ENCODE data around the gene PPM1H. TPM values are rescaled to one million over a fixed set of nuclear protein-coding genes. Genes with fewer than 3 reads are reported as not detected.
"Not testable (repeated sequence)": the region's sequence is repeated elsewhere in the genome, so short reads cannot be mapped to it uniquely, and the experiment has no call there.

Gene PPM1H
- total RNA-seq, 2 experiments from 2014 or later = not detected

DNA sequence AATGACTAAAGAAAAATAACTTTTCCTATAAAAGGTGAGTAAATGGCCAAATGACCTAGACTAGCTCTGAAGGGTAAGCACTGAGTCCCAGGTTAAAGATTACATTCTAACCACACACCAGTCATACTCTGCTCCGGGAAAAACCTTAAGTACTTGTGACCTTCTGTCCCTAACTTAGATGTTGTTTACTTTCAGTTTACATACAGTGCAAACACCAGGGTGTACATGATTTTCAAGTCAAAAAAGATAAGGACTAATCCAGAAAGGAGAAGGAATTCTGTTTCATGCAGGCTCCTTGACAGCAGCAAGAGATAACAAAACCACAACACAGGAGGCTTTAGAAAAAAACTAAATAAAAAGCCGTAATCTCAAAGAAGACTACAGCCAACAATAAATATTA is 174.2 kb downstream of the PPM1H start:
- Mint-ChIP-seq H3K4me1 (ENCODE audit: low read depth) (no peaks in the 10 kb centered on the region), H3K27me3 (ENCODE audit: low read depth) (peaks cover 5% of the 10 kb centered on the region), H3K36me3 (ENCODE audit: low read depth) (no peaks in the 10 kb centered on the region), H3K9me3 (no peaks in the 10 kb centered on the region), H3K27ac (no peak overlapping the region), H3K4me3 (no peak overlapping the region)
- DNase-seq = no peak
- intact Hi-C loops (cut with micrococcal nuclease) = no loop called here
- CTCF ChIA-PET = no interaction called here

DNA sequence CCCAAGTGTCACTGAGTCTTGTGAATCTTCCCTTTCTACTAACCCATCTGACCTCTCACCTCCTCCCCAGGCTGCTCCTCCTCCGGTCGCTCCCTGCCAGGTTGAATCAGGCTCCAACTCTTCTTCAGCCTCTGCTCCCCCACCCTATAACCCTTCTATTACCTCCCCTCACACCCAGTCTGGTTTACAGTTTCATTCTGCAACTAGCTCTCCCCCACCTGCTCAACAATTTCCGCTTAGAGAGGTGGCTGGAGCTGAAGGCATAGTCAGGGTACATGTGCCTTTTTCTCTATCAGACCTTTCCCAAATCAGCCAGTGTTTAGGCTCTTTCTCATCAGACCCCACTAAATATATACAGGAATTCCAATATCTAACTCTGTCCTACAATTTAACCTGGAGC is 174.6 kb downstream of the PPM1H start:
- CTCF ChIA-PET; H3K9me3 Mint-ChIP-seq; H3K27me3 Mint-ChIP-seq (ENCODE audit: low read depth); H3K27ac Mint-ChIP-seq; DNase-seq; H3K4me3 Mint-ChIP-seq; H3K4me1 Mint-ChIP-seq (ENCODE audit: low read depth); H3K36me3 Mint-ChIP-seq (ENCODE audit: low read depth); intact Hi-C loops (cut with micrococcal nuclease): not testable (repeated sequence)

- no peak for DNase-seq
- H3K36me3 Mint-ChIP-seq (ENCODE audit: low read depth) = no peaks in the 10 kb centered on the region
- H3K4me3 Mint-ChIP-seq = no peak overlapping the region
- no peak overlapping the region for H3K27ac Mint-ChIP-seq
- CTCF ChIA-PET = interaction anchor here (0.6 kb wide), 1 partner anchor 54 kb away, joined by 3 read pairs; no protein-coding TSS in a partner anchor
- no peaks in the 10 kb centered on the region for H3K9me3 Mint-ChIP-seq
- intact Hi-C loops (cut with micrococcal nuclease) = no loop called here
- H3K27me3 Mint-ChIP-seq (ENCODE audit: low read depth) = peaks cover 5% of the 10 kb centered on the region
- H3K4me1 Mint-ChIP-seq (ENCODE audit: low read depth) = no peaks in the 10 kb centered on the region
Observed at GRCh38 chr12:62758216-62758615, 176.7 kb downstream of the PPM1H start.

GRCh38 chr12:62757048-62757447 is 177.9 kb downstream of the PPM1H start:
- Mint-ChIP-seq H3K36me3 (ENCODE audit: low read depth) (no peaks in the 10 kb centered on the region), H3K9me3 (no peaks in the 10 kb centered on the region), H3K27ac (no peak overlapping the region), H3K4me1 (ENCODE audit: low read depth) (no peaks in the 10 kb centered on the region), H3K4me3 (no peak overlapping the region), H3K27me3 (ENCODE audit: low read depth) (peaks cover 5% of the 10 kb centered on the region)
- CTCF ChIA-PET = no interaction called here
- no peak for DNase-seq
- intact Hi-C loops (cut with micrococcal nuclease) = no loop called here

GRCh38 chr12:62754706-62755105 is 180.2 kb downstream of the PPM1H start:
- intact Hi-C loops (cut with micrococcal nuclease) = no loop called here
- Mint-ChIP-seq H3K9me3 (no peaks in the 10 kb centered on the region), H3K27me3 (ENCODE audit: low read depth) (peaks cover 5% of the 10 kb centered on the region), H3K36me3 (ENCODE audit: low read depth) (no peaks in the 10 kb centered on the region), H3K4me1 (ENCODE audit: low read depth) (no peaks in the 10 kb centered on the region), H3K27ac (no peak overlapping the region), H3K4me3 (no peak overlapping the region)
- CTCF ChIA-PET = no interaction called here
- no peak for DNase-seq

- no peak overlapping the region for H3K27ac Mint-ChIP-seq
- no peaks in the 10 kb centered on the region for H3K4me1 Mint-ChIP-seq (ENCODE audit: low read depth)
- CTCF ChIA-PET = no interaction called here
- no peak overlapping the region for H3K4me3 Mint-ChIP-seq
- no peaks in the 10 kb centered on the region for H3K9me3 Mint-ChIP-seq
- DNase-seq = no peak
- H3K27me3 Mint-ChIP-seq (ENCODE audit: low read depth) = peaks cover 3% of the 10 kb centered on the region
- H3K36me3 Mint-ChIP-seq (ENCODE audit: low read depth) = no peaks in the 10 kb centered on the region
- intact Hi-C loops (cut with micrococcal nuclease) = no loop called here
Observed at GRCh38 chr12:62751810-62752155, 183.2 kb downstream of the PPM1H start.

DNA sequence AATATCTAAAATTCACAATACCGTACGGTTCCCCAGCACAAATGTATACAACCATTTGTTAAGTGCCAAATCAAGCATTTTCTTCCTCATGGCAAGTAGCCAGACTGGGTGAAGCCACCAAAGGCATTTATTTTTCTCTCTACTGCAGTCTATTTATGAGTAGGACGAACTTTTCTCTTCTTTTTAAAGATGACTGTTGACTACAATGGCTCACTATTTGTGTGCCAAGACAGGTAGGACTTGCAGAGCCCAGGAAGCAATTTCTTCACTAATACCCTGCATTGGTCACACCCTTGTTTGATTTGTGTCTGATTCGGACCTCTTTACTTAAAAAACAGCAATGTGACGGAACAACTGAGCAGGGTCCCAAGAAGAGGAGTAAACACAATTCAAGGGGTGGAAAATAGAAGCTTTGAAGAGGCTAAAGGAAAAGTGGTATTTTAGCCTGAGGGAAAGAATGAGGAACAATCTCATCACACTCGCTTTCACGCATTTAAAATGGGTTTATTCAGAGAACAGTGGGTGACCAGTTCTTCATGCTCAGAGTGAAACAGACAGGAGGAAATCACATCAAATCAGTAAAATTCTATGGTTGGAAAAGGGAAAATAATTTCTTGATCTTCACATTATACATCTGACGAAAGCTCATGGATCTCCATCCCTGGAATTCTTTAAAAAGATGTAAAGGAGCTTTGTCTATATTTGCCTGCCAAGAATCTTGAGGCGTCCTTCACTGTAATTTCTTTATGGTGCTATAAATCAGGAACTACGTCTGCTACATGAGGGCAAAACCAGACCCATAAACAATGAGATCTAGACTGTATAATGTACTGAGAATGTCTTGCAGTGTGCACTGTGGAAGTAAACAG is 183.8 kb downstream of the PPM1H start:
- no peaks in the 10 kb centered on the region for H3K9me3 Mint-ChIP-seq
- H3K36me3 Mint-ChIP-seq (ENCODE audit: low read depth) = no peaks in the 10 kb centered on the region
- H3K27me3 Mint-ChIP-seq (ENCODE audit: low read depth) = peaks cover 3% of the 10 kb centered on the region
- CTCF ChIA-PET = interaction anchor here (0.9 kb wide), 1 partner anchor 316 kb away, joined by 3 read pairs; no protein-coding TSS in a partner anchor
- H3K4me1 Mint-ChIP-seq (ENCODE audit: low read depth) = no peaks in the 10 kb centered on the region
- no peak overlapping the region for H3K4me3 Mint-ChIP-seq
- no peak for DNase-seq
- intact Hi-C loops (cut with micrococcal nuclease) = no loop called here
- H3K27ac Mint-ChIP-seq = no peak overlapping the region

DNA sequence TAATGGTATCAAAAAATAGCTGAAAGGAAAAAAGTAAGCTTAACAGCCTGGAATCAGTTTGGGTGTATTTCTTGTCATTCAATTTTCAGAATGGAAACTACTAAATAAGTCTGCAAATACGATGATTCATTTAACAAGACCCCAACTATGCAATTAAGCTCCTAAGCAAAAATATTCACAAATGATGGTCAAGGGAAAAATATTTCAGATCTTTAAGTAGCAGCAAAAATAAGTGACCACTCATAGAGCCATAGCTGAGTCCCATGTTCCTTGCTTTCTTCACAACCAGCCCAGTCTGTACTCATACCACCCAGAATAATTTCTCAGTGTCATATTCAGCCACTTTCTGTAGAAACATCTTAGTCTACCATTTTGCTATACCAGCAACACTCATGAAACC is 185.4 kb downstream of the PPM1H start:
- H3K27ac Mint-ChIP-seq = no peak overlapping the region
- intact Hi-C loops (cut with micrococcal nuclease) = no loop called here
- CTCF ChIA-PET = interaction anchor here (0.5 to 0.9 kb wide), 3 partner anchors 44 to 53 kb away, joined by 3 to 4 read pairs (median 3); no protein-coding TSS in a partner anchor
- no peaks in the 10 kb centered on the region for H3K4me1 Mint-ChIP-seq (ENCODE audit: low read depth)
- no peak overlapping the region for H3K4me3 Mint-ChIP-seq
- H3K27me3 Mint-ChIP-seq (ENCODE audit: low read depth) = peaks cover 3% of the 10 kb centered on the region
- no peak for DNase-seq
- H3K36me3 Mint-ChIP-seq (ENCODE audit: low read depth) = no peaks in the 10 kb centered on the region
- no peaks in the 10 kb centered on the region for H3K9me3 Mint-ChIP-seq

DNA sequence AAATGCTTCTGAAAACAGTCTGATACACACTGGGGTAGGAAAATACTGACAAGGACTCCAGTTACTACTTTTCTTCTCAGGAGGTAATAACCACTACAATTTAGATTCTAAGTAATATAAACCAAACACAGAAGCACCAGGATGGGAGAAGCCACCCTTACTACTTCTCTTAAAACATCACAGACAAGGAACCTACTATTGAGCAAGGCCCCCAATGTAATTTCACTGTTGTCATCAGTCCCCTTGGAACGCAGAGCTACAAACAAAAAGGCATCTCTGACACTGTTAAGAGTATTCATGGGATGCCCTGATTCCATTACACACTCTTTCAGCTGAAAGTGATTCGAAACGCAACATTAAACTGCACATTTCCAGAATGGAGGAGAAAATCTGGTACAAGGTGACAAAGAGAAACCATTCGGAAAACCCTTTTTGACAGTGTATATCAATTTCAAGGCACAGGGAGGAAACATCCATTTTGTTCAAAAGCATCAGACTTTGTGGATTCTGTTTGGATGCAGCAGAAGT is 185.9 kb downstream of the PPM1H start:
- Mint-ChIP-seq H3K27ac (no peak overlapping the region), H3K36me3 (ENCODE audit: low read depth) (no peaks in the 10 kb centered on the region), H3K4me1 (ENCODE audit: low read depth) (no peaks in the 10 kb centered on the region), H3K9me3 (no peaks in the 10 kb centered on the region), H3K4me3 (no peak overlapping the region), H3K27me3 (ENCODE audit: low read depth) (peaks cover 3% of the 10 kb centered on the region)
- intact Hi-C loops (cut with micrococcal nuclease) = no loop called here
- CTCF ChIA-PET = no interaction called here
- DNase-seq = no peak

DNA sequence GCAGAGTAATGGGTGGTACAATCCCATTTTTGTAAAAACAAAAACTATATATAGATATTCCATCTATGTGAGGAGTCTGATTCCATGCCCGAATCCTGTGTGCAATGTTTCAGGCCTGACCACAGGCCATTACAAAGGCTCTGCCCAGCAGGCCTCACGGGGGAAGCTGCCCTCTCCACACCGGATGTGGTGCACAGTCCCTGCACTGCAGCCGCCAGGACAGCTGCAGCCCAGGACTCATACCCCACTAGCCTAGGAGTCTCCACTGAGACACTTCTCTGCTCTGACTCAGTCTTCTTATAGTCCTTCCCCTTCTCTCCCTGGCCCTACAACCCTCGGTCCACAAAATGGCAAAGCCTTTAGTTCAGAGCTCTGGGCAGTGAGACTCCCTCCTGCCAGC is 190.4 kb downstream of the PPM1H start:
- no peaks in the 10 kb centered on the region for H3K4me1 Mint-ChIP-seq (ENCODE audit: low read depth)
- no peaks in the 10 kb centered on the region for H3K36me3 Mint-ChIP-seq (ENCODE audit: low read depth)
- intact Hi-C loops (cut with micrococcal nuclease) = no loop called here
- H3K27me3 Mint-ChIP-seq (ENCODE audit: low read depth) = no peaks in the 10 kb centered on the region
- no peak overlapping the region for H3K4me3 Mint-ChIP-seq
- no peak for DNase-seq
- H3K9me3 Mint-ChIP-seq = no peaks in the 10 kb centered on the region
- H3K27ac Mint-ChIP-seq = no peak overlapping the region
- CTCF ChIA-PET = no interaction called here

- H3K9me3 Mint-ChIP-seq = no peaks in the 10 kb centered on the region
- no peak overlapping the region for H3K27ac Mint-ChIP-seq
- H3K36me3 Mint-ChIP-seq (ENCODE audit: low read depth) = no peaks in the 10 kb centered on the region
- no peaks in the 10 kb centered on the region for H3K27me3 Mint-ChIP-seq (ENCODE audit: low read depth)
- intact Hi-C loops (cut with micrococcal nuclease) = no loop called here
- CTCF ChIA-PET = interaction anchor here (0.7 to 1.1 kb wide), 2 partner anchors 20 to 55 kb away, joined by 3 to 4 read pairs; no protein-coding TSS in a partner anchor
- peaks cover under 1% of the 10 kb centered on the region for H3K4me1 Mint-ChIP-seq (ENCODE audit: low read depth)
- H3K4me3 Mint-ChIP-seq = no peak overlapping the region
- DNase-seq = no peak
Observed at GRCh38 chr12:62739266-62740015, 195.5 kb downstream of the PPM1H start.

- Mint-ChIP-seq H3K4me3 (no peak overlapping the region), H3K36me3 (ENCODE audit: low read depth) (no peaks in the 10 kb centered on the region), H3K4me1 (ENCODE audit: low read depth) (peaks cover 4% of the 10 kb centered on the region), H3K27ac (no peak overlapping the region), H3K9me3 (no peaks in the 10 kb centered on the region), H3K27me3 (ENCODE audit: low read depth) (no peaks in the 10 kb centered on the region)
- intact Hi-C loops (cut with micrococcal nuclease) = no loop called here
- no peak for DNase-seq
- CTCF ChIA-PET = interaction anchor here (0.6 to 1.1 kb wide), 3 partner anchors 32 to 132 kb away, joined by 3 to 4 read pairs (median 3); no protein-coding TSS in a partner anchor
Observed at GRCh38 chr12:62738616-62739015, 196.3 kb downstream of the PPM1H start.
